Measurements from ENCODE around the gene RAD17.
A peak's percentile ranks its signal among the peaks of the same experiment; 100 is the strongest.
"Not testable (repeated sequence)": the region's sequence is repeated elsewhere in the genome, so short reads cannot be mapped to it uniquely, and the experiment has no call there.

Gene RAD17

GRCh38 chr5:69369340-69370121 lies at the start of gene RAD17, which contains the start of the genes AK6 and TAF9:
Gene RAD17 (plus strand): TSS chr5:69369818. CDS start chr5:69372209, 2,391 bp downstream.
Gene AK6 (minus strand): TSS chr5:69369520. CDS start chr5:69369490, 30 bp downstream.
Gene TAF9 (minus strand): TSS chr5:69369520. CDS start chr5:69365737, 3,783 bp downstream.
- DNase-seq (ENCODE audit: low spot score): peak; percentile 73

- DNase-seq (ENCODE audit: low spot score): no peak
Observed at GRCh38 chr5:69326365-69326764, 43.3 kb upstream of the RAD17 start.

GRCh38 chr5:69329905-69330489 lies 39.6 kb upstream of the RAD17 start:
- DNase-seq (ENCODE audit: low spot score): no peak

- no peak for DNase-seq (ENCODE audit: low spot score)
Observed at GRCh38 chr5:69331528-69332445, 37.8 kb upstream of the RAD17 start.

- DNase-seq (ENCODE audit: low spot score): not testable (repeated sequence)
Observed at GRCh38 chr5:69333668-69334315, 35.8 kb upstream of the RAD17 start.

- peak; percentile 59 for DNase-seq (ENCODE audit: low spot score)
Observed at GRCh38 chr5:69334793-69335268, 34.8 kb upstream of the RAD17 start.

- DNase-seq (ENCODE audit: low spot score): no peak
Observed at GRCh38 chr5:69335341-69335935, 34.2 kb upstream of the RAD17 start.

GRCh38 chr5:69341520-69342161 lies 28.0 kb upstream of the RAD17 start:
- DNase-seq (ENCODE audit: low spot score): no peak

GRCh38 chr5:69343083-69343482 lies 26.5 kb upstream of the RAD17 start:
- no peak for DNase-seq (ENCODE audit: low spot score)

GRCh38 chr5:69350664-69351063 lies 19.0 kb upstream of the RAD17 start:
- DNase-seq (ENCODE audit: low spot score): no peak

GRCh38 chr5:69359699-69360098 lies 9.9 kb upstream of the RAD17 start:
- no peak for DNase-seq (ENCODE audit: low spot score)

- DNase-seq (ENCODE audit: low spot score): no peak
Observed at GRCh38 chr5:69360442-69360841, 9.2 kb upstream of the RAD17 start.

- DNase-seq (ENCODE audit: low spot score): peak; percentile 19
Observed at GRCh38 chr5:69364414-69364813, 5.2 kb upstream of the RAD17 start.

GRCh38 chr5:69364850-69365249 lies 4.8 kb upstream of the RAD17 start:
- no peak for DNase-seq (ENCODE audit: low spot score)

- DNase-seq (ENCODE audit: low spot score): no peak
Observed at GRCh38 chr5:69367697-69368279, 1.8 kb upstream of the RAD17 start.

- DNase-seq (ENCODE audit: low spot score): peak; percentile 29
Observed at GRCh38 chr5:69368458-69369339, 919 bp upstream of the RAD17 start.

GRCh38 chr5:69370335-69370734 lies 717 bp downstream of the RAD17 start:
- not testable (repeated sequence) for DNase-seq (ENCODE audit: low spot score)

GRCh38 chr5:69372394-69372793 lies 2.8 kb downstream of the RAD17 start:
- DNase-seq (ENCODE audit: low spot score): no peak

- DNase-seq (ENCODE audit: low spot score): no peak
Observed at GRCh38 chr5:69374911-69375446, 5.4 kb downstream of the RAD17 start.

Measured in HuH-7.5 (cell line).